ENCODE results near the gene CDK6. TPM values are rescaled to one million over a fixed set of nuclear protein-coding genes. Genes with fewer than 3 reads are reported as not detected.
"Not testable (repeated sequence)": the region's sequence is repeated elsewhere in the genome, so short reads cannot be mapped to it uniquely, and the experiment has no call there.

Gene CDK6
- total and polyA plus RNA-seq, 10 donors, result 0.91 to 37.8 (median 25.5) TPM

DNA sequence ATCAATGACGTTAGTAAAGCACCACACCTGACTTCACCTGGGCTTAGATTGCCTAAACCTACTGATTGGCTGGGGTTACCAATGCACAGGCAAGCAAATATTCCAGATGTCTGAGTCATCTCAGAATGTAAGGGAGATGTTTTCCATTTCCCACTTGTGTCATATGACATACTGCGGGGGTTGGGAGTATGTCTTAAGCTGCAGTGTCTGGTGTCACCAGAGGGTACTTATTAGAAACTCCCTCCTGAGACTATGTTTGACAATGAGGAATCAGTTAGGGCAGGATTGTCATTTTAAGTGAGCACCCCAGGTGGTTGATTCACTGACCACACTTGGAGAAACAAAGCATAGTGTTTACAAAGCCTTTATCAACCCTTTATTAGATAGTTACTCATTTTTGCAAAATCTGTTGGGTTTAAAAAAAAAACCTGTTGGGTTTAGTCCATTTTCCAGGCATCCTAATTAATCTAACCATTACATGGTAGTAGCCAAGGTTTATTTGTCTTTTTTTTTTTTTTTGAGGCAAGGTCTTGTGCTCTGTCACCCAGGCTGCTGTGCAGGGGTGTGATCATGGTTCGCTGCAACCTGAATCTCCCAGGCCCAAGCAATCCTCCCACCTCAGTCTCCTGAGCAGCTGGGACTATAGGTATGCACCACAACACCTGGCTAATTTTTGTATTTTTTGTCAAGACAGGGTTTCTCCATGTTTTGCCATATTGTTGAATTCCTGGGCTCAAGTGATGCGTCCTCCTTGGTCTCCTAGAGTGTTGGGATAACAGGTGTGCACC, 72.5 kb downstream of the CDK6 start:
- Histone ChIP-seq H3K27ac (no peak overlapping the region), H3K9me3 (no peaks in the 10 kb centered on the region), H3K27me3 (replicated peaks in 1 of 7) (no peaks in the 10 kb centered on the region), H3K4me1 (peaks cover 0 to 20% (median 10%) of the 10 kb centered on the region in 6 donors), H3K4me3 (no peak overlapping the region), H3K36me3 (no peaks in the 10 kb centered on the region)
- WGBS, 5 donors, result 87 to 95% (median 93%) methylated on average over 4 of the region's 4 CpGs
- no peak for DNase-seq
- intact Hi-C loops (cut with DNase I; ENCODE audit: low total_unique reads), result no loop called here
- TF ChIP-seq POLR2AphosphoS5 (IDR thresholded peaks at IDR 0.05) (no peak), POLR2A (IDR thresholded peaks at IDR 0.05) (no peak)
- TF ChIP-seq, protein P1, sequence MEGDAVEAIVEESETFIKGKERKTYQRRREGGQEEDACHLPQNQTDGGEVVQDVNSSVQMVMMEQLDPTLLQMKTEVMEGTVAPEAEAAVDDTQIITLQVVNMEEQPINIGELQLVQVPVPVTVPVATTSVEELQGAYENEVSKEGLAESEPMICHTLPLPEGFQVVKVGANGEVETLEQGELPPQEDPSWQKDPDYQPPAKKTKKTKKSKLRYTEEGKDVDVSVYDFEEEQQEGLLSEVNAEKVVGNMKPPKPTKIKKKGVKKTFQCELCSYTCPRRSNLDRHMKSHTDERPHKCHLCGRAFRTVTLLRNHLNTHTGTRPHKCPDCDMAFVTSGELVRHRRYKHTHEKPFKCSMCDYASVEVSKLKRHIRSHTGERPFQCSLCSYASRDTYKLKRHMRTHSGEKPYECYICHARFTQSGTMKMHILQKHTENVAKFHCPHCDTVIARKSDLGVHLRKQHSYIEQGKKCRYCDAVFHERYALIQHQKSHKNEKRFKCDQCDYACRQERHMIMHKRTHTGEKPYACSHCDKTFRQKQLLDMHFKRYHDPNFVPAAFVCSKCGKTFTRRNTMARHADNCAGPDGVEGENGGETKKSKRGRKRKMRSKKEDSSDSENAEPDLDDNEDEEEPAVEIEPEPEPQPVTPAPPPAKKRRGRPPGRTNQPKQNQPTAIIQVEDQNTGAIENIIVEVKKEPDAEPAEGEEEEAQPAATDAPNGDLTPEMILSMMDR (IDR thresholded peaks at IDR 0.05 in 8 of 11, conservative IDR thresholded peaks at IDR 0.05 in 3 of 11), result no peak

- TF ChIP-seq POLR2A (IDR thresholded peaks at IDR 0.05) (no peak), POLR2AphosphoS5 (IDR thresholded peaks at IDR 0.05) (no peak)
- TF ChIP-seq, protein P1 (IDR thresholded peaks at IDR 0.05 in 8 of 11, conservative IDR thresholded peaks at IDR 0.05 in 3 of 11), result no peak
- DNase-seq, result no peak
- intact Hi-C loops (cut with DNase I; ENCODE audit: low total_unique reads), result no loop called here
- H3K36me3 ChIP-seq, result no peaks in the 10 kb centered on the region
- H3K4me1 ChIP-seq, result peaks cover 0 to 16% (median 6%) of the 10 kb centered on the region in 6 donors
- no peaks in the 10 kb centered on the region for H3K9me3 ChIP-seq
- 95 to 97% (median 97%) methylated on average over 3 of the region's 3 CpGs for WGBS, 5 donors
- no peaks in the 10 kb centered on the region for H3K27me3 ChIP-seq (replicated peaks in 1 of 7)
- H3K4me3 ChIP-seq, result no peak overlapping the region
- no peak overlapping the region for H3K27ac ChIP-seq
Measured at GRCh38 chr7:92762851-92763250, 73.5 kb downstream of the CDK6 start.

DNA sequence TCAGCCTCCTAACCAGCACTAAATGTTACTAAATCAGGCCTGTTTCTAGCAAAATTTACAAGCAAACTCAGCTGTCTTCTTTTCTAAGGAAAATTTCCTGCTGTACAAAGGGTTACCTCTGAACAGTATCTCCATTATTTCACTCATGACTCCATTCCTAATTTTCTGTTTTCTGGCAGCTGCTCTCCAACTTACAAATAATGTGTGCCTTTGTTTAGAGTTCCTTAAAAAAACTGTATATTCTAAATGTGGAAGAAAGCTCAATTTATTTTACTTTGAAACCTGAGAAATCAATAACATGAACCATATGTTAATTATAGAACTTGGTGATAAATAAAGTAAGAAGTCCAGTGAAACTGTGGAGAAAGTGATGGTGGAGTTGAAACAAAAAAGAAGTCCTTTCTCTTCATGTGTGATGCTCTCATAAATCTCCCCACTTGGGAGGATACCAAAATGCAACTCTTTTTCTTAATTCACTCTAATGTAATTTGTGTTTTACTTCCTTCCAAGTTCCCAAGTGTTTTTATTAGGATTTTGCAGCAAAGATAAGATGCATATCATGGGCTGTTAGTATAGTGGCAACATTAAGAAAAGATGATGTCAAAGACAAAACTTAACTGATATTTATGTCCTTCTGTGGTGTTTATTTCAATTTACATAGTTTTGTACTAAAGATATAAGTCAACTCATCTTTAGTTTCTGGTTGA, 74.8 kb downstream of the CDK6 start:
- intact Hi-C loops (cut with DNase I; ENCODE audit: low total_unique reads), result no loop called here
- no peaks in the 10 kb centered on the region for H3K9me3 ChIP-seq
- TF ChIP-seq, protein P1 (IDR thresholded peaks at IDR 0.05 in 8 of 11, conservative IDR thresholded peaks at IDR 0.05 in 3 of 11), result no peak
- TF ChIP-seq POLR2AphosphoS5 (IDR thresholded peaks at IDR 0.05) (no peak), POLR2A (IDR thresholded peaks at IDR 0.05) (no peak)
- no peaks in the 10 kb centered on the region for H3K27me3 ChIP-seq (replicated peaks in 1 of 7)
- peaks cover 0 to 13% (median 0%) of the 10 kb centered on the region in 6 donors for H3K4me1 ChIP-seq
- no peak overlapping the region for H3K27ac ChIP-seq
- DNase-seq, result no peak
- no peaks in the 10 kb centered on the region for H3K36me3 ChIP-seq
- no peak overlapping the region for H3K4me3 ChIP-seq

DNA sequence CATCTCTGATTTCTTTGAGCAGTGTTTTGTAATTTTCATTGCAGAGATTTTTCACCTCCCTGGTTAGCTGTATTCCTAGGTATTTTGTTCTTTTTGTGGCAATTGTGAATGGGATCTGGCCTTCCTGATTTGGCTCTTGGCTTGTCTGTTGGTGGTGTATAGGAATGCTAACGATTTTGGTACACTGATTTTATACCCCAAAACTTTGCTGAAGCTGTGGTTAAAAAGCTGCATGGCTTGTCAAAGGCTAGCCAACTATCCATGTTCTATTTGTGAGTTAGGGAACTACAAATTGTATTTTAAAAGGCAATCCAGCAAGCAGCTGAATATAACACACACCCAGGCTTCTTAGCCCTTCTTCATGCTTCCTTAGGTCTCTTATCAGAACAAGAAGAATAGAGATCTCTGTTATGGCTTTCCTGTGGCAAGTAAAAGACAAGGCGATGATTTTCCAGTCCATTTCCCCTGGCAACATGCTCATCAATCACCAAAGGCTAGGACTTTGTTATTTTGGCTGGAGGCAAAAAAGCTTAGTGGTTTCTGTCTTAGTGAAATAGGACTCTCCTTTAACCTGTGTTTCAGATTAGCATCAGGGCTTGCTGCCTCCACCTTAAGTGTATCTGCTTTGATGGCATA, 77.5 kb downstream of the CDK6 start:
- H3K27ac ChIP-seq, result no peak overlapping the region
- no peak for TF ChIP-seq POLR2A (IDR thresholded peaks at IDR 0.05)
- TF ChIP-seq POLR2AphosphoS5 (IDR thresholded peaks at IDR 0.05), result no peak
- no peak for DNase-seq
- intact Hi-C loops (cut with DNase I; ENCODE audit: low total_unique reads), result no loop called here
- no peaks in the 10 kb centered on the region for H3K9me3 ChIP-seq
- WGBS, 5 donors, result 72 to 87% (median 84%) methylated on average over 2 of the region's 2 CpGs
- H3K27me3 ChIP-seq (replicated peaks in 1 of 7), result no peaks in the 10 kb centered on the region
- no peaks in the 10 kb centered on the region for H3K36me3 ChIP-seq
- H3K4me1 ChIP-seq, result peaks cover 0 to 34% (median 10%) of the 10 kb centered on the region in 6 donors
- H3K4me3 ChIP-seq, result no peak overlapping the region

DNA sequence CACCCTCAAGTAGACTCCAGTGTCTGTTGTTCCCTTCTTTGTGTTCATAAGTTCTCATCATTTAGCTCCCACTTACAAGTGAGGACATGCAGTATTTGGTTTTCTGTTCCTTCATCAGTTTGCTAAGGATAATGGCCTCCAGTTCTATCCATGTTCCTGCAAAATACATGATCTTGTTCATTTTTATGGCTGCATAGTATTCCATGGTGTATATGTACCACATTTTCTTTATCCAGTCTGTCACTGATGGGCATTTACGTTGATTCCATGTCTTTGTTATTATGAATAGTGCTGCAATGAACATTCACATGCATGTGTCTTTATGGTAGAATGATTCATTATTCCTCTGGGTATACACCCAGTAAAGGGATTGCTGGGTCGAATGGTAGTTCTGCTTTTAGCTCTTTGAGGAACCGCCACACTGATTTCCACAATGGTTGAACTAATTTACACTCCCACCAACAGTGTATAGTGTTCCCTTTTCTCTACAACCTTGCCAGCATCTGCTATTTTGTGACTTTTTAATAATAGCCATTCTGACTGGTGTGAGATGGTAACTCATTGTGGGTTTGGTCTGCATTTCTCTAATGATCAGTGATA, 79.0 kb downstream of the CDK6 start:
- H3K4me3 ChIP-seq; intact Hi-C loops (cut with DNase I; ENCODE audit: low total_unique reads); H3K36me3 ChIP-seq; H3K27me3 ChIP-seq (replicated peaks in 1 of 7); H3K27ac ChIP-seq; DNase-seq; H3K9me3 ChIP-seq: not testable (repeated sequence)
- H3K4me1 ChIP-seq, result peaks cover 0 to 34% (median 10%) of the 10 kb centered on the region in 6 donors
- 43 to 71% (median 60%) methylated on average over 3 of the region's 3 CpGs for WGBS, 5 donors

All from spleen (tissue), 11 donors.